AG09319 (cell line): ENCODE data around the gene OR51G1.
"Not testable (repeated sequence)": the region's sequence is repeated elsewhere in the genome, so short reads cannot be mapped to it uniquely, and the experiment has no call there.

Source experiments
- DNase-seq: peaks from one replicate; pipeline ENCODE4 v3.0.0-alpha.2; 2010; ENCODE audit warnings: low read depth; ENCODE audit errors: extremely low read depth
- TF ChIP-seq, protein P1 (sequence below): IDR thresholded peaks from 2 replicates; pipeline ENCODE4 v1.5.1; 2011; ENCODE audit warnings: low read depth, mild to moderate bottlenecking, inconsistent platforms, low read length, moderate library complexity

The OR51G1 gene

DNA sequence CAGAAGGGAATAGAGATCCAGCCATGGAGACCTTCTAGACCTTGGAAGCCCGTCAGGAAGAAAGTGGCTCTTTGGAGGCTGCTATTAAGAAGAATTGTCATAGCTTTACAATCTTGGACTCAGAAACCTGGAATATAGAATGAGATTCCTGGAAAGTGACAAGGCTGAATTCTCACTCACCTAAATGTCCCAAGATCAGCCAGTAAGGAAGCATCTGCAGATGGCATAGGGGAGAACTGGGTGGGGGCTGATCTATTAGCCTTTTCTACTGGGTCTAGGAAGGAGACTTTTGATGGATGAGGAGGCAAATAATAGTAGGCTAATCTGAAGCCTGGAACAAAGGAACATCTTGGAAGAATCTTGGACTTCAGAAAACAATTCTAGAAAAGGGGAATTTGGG is at the start of gene OR51G1:
OR51G1 (minus strand) TSS at position 101 of the 400 bp plus-strand sequence; CDS start at position 101, 0 bp downstream.
- DNase-seq: no peak
- TF ChIP-seq, protein P1, sequence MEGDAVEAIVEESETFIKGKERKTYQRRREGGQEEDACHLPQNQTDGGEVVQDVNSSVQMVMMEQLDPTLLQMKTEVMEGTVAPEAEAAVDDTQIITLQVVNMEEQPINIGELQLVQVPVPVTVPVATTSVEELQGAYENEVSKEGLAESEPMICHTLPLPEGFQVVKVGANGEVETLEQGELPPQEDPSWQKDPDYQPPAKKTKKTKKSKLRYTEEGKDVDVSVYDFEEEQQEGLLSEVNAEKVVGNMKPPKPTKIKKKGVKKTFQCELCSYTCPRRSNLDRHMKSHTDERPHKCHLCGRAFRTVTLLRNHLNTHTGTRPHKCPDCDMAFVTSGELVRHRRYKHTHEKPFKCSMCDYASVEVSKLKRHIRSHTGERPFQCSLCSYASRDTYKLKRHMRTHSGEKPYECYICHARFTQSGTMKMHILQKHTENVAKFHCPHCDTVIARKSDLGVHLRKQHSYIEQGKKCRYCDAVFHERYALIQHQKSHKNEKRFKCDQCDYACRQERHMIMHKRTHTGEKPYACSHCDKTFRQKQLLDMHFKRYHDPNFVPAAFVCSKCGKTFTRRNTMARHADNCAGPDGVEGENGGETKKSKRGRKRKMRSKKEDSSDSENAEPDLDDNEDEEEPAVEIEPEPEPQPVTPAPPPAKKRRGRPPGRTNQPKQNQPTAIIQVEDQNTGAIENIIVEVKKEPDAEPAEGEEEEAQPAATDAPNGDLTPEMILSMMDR: no peak

DNA sequence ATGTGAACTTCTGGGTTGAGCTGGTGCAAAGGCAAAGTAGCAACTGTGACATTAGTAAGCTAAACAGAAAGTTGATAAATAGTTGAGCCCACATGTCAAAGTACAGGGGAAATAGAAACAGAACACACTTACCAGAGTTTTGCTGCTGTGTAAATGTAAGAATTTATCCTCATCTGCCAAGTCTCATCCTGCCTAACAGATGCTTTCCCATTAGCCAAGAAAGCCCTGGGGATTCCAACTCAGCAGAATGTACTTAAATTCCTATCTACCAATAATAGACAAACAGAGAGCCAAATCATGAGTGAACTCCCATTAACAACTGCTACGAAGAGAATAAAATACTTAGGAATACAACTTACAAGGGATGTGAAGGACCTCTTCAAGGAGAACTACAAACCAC is 38.7 kb upstream of the OR51G1 start:
- TF ChIP-seq, protein P1: no peak
- DNase-seq: no peak

DNA sequence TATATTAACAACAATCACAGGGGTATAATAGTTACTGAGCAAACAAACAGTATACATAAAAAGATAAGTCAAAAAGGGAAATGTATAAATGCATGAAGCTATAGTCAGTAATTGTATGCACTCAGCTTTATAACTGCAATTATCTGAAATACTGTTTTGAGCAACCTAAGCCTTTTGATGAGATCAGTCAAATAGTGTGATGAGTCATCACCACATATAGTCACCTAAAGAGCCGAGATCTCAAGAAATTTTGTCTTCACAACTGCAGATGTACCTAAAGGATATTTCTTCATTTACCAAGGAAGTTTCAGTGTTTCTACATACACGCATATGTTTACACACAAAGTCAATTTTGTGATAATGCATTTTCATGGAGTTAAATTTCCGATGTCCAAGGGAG is 36.7 kb upstream of the OR51G1 start:
- TF ChIP-seq, protein P1: no peak
- DNase-seq: no peak

GRCh38 chr11:4957396-4957795 is 33.3 kb upstream of the OR51G1 start:
- TF ChIP-seq, protein P1: no peak
- no peak for DNase-seq

GRCh38 chr11:4955613-4956012 is 31.5 kb upstream of the OR51G1 start, which contains the start of gene OR51A2:
TSS of gene OR51A2 (minus strand) at chr11:4955713. CDS start at chr11:4955713, 0 bp downstream.
- DNase-seq: not testable (repeated sequence)

DNA sequence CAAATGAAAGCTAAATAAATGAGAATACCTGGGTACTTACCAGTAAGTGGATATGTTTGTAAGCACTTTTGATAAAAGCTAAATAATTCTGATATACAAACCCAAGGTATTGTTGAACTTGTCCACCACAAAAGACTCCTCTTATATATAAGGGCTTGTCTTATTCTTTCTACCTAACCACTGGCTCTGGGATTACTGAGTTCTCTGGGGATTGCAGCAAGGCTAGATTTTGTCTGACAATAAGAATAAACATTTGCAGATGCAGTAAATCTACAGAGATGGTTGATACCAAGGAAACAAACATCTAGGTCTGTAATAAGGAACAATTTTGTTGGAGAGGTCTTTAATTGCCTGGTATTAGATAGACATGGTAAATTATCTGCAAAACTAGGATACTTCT is 23.4 kb upstream of the OR51G1 start, which contains the start of gene OR51A4:
OR51A4 (minus strand) TSS at position 101 of the 400 bp plus-strand sequence. CDS start 505 bp downstream, outside the sequence.
- DNase-seq: no peak
- TF ChIP-seq, protein P1: no peak

DNA sequence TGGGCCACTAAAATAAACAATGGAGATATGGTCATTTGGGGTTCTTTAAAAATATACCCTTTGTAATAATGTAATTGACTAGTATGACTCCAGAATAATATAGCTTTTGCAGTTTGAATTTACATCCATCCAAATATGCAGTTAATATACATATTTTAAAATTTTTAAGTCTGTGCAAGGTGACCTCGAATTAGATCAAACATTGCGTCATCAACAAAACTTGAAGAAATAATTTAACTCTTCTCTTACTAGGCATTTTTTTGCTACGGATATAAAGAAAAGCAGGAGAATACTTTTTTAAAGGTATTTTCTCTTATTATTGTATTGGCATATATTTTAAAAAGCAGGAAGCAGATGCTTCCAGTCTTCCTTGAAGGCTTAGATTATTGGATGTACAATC is 12.6 kb upstream of the OR51G1 start:
- TF ChIP-seq, protein P1: no peak
- DNase-seq: no peak

- TF ChIP-seq, protein P1: no peak
- DNase-seq: no peak
These were observed 8.6 kb upstream of the OR51G1 start for GRCh38 chr11:4932751-4933150.
